Activated CD8-positive, alpha-beta T cell treated with anti-CD3 and anti-CD28 coated beads for 36 hours (primary cell): ENCODE measurements around the gene CEP295NL. TPM values are rescaled to one million over a fixed set of nuclear protein-coding genes. Genes with fewer than 3 reads are reported as not detected.

Source experiments
- ATAC-seq: fragments of 200-7000 bp; cut with Tn5 transposase; one replicate; pipeline ENCODE4 v1.10.0; 2021; ENCODE audit warnings: mild to moderate bottlenecking, moderate library complexity
- CTCF ChIA-PET: fragments of 350-600 bp; sonication (Branson Sonifier 250); formaldehyde crosslinking; loops from one replicate; lab custom pipeline; 2021; ENCODE audit warnings: antibody characterized with exemption; lab: Charles Lee
- POLR2A ChIA-PET: fragments of 350-600 bp; sonication (Branson Sonifier 250); formaldehyde crosslinking; loops from one replicate; lab custom pipeline; 2021; ENCODE audit warnings: antibody characterized with exemption; lab: Charles Lee
- DNase-seq: peaks from one replicate; pipeline ENCODE4 v3.0.0-alpha.2; 2020
- H3K27ac Mint-ChIP-seq: one replicate; pipeline ENCODE4 v1.8.0; 2021; ENCODE audit warnings: mild to moderate bottlenecking, mixed read lengths
- H3K27me3 Mint-ChIP-seq: one replicate; pipeline ENCODE4 v1.8.0; 2021; ENCODE audit warnings: mixed read lengths
- H3K36me3 Mint-ChIP-seq: one replicate; pipeline ENCODE4 v1.8.0; 2021; ENCODE audit warnings: low read depth, mixed read lengths
- H3K4me1 Mint-ChIP-seq: one replicate; pipeline ENCODE4 v1.8.0; 2021; ENCODE audit warnings: low read depth, mixed read lengths
- H3K4me3 Mint-ChIP-seq: one replicate; pipeline ENCODE4 v1.8.0; 2021; ENCODE audit warnings: mild to moderate bottlenecking, moderate library complexity, mixed read lengths
- H3K9me3 Mint-ChIP-seq: one replicate; pipeline ENCODE4 v1.8.0; 2021; ENCODE audit warnings: mixed read lengths
- intact Hi-C: fragments of 100-400 bp; cut with micrococcal nuclease; formaldehyde crosslinking; loops from one replicate; pipeline ENCODE4 v1.10.0; 2022
- total RNA-seq, 2 experiments: library from RNA; stranded (reverse); gene quantifications; one replicate each; pipeline ENCODE4 v1.2.3, GENCODE V29; 2021
- TF ChIP-seq, protein P1 (sequence below): fragments of 200-600 bp; IDR thresholded peaks from one replicate; pipeline ENCODE4 v1.8.0; 2022; ENCODE audit warnings: antibody characterized with exemption, mild to moderate bottlenecking

CEP295NL gene
- total RNA-seq, 2 experiments from 2014 or later: 0.18 TPM; not detected in 1

DNA sequence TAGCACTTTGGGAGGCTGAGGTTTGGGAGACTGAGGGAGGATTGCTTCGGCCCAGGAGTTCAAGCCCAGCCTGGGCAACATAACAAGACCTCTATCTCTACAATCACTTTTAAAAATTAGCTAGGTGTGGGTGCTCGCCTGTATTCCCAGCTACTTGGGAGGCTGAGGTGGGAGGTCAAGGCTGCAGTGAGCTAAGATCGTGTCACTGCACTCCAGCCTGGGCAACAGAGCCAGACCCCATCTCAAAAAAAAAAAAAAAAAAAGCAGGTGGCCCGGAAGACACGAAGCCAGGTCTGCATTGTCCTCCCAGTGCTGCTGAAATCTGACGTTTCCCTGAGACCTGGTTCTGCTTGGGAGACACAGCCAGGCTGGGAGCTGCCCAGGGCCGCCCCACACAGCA, 41.0 kb upstream of the CEP295NL start:
- TF ChIP-seq, protein P1, sequence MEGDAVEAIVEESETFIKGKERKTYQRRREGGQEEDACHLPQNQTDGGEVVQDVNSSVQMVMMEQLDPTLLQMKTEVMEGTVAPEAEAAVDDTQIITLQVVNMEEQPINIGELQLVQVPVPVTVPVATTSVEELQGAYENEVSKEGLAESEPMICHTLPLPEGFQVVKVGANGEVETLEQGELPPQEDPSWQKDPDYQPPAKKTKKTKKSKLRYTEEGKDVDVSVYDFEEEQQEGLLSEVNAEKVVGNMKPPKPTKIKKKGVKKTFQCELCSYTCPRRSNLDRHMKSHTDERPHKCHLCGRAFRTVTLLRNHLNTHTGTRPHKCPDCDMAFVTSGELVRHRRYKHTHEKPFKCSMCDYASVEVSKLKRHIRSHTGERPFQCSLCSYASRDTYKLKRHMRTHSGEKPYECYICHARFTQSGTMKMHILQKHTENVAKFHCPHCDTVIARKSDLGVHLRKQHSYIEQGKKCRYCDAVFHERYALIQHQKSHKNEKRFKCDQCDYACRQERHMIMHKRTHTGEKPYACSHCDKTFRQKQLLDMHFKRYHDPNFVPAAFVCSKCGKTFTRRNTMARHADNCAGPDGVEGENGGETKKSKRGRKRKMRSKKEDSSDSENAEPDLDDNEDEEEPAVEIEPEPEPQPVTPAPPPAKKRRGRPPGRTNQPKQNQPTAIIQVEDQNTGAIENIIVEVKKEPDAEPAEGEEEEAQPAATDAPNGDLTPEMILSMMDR: no peak
- no peaks in the 10 kb centered on the region for H3K9me3 Mint-ChIP-seq
- no peaks in the 10 kb centered on the region for H3K27me3 Mint-ChIP-seq
- intact Hi-C loops: no loop called here
- ATAC-seq: no peak
- no peaks in the 10 kb centered on the region for H3K4me1 Mint-ChIP-seq
- no peaks in the 10 kb centered on the region for H3K36me3 Mint-ChIP-seq
- no peak for DNase-seq
- ChIA-PET CTCF (interaction anchor here (1.1 to 2.4 kb wide), 3 partner anchors 27 to 121 kb away, joined by 3 to 10 read pairs (median 3); no protein-coding TSS in a partner anchor), POLR2A (no interaction called here)
- H3K4me3 Mint-ChIP-seq: no peak overlapping the region
- H3K27ac Mint-ChIP-seq: no peak overlapping the region

DNA sequence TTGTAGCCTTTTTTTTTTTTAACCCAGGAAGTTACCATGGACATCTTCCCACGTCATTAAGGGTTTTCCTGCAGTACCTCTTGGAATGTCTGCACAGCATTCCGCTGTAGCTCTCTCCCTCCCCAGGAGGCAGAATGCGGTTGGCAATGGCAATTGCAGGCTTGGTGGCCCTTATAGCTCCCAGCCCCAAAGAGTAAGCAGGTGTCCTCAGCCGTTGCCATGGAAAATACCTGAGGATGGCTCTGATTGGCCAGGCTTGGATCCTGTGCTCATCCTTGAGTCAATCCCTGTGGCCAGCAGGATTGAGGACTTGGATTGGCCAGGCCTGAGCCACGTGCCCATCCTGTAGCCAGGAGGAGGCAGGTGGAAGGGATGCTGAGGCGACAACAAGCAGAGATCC, 37.7 kb upstream of the CEP295NL start:
- Mint-ChIP-seq H3K36me3 (no peaks in the 10 kb centered on the region), H3K27me3 (no peaks in the 10 kb centered on the region), H3K27ac (no peak overlapping the region), H3K9me3 (no peaks in the 10 kb centered on the region), H3K4me3 (no peak overlapping the region), H3K4me1 (no peaks in the 10 kb centered on the region)
- intact Hi-C loops: no loop called here
- CTCF ChIA-PET: interaction anchor here (1.1 kb wide), 1 partner anchor 17 kb away, joined by 3 read pairs; no protein-coding TSS in a partner anchor
- no peak for ATAC-seq
- DNase-seq: no peak
- TF ChIP-seq, protein P1: no peak
- POLR2A ChIA-PET: interaction anchor here (1.0 kb wide), 1 partner anchor 10 kb away, joined by 5 read pairs; no protein-coding TSS in a partner anchor

DNA sequence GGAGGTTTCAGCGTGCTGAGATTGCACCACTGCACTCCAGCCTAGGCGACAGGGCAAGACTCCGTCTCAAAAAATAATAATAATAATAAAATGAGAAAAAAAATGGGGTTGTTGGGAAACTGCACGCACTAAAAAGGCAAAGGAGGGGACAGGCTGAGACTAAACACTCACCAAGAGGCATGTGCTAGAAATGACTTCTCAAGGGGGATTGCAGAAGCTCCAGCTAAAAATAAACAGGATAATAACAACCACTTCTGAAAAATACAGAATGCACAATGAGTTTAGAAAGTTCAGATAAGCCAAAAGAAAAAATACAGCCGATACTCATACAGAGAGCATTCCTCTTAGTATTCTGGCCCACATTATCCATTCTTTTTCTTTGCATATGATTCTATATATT, 37.3 kb upstream of the CEP295NL start:
- Mint-ChIP-seq H3K27me3 (no peaks in the 10 kb centered on the region), H3K4me1 (no peaks in the 10 kb centered on the region), H3K36me3 (no peaks in the 10 kb centered on the region), H3K4me3 (no peak overlapping the region), H3K27ac (no peak overlapping the region), H3K9me3 (no peaks in the 10 kb centered on the region)
- POLR2A ChIA-PET: no interaction called here
- CTCF ChIA-PET: interaction anchor here (1.1 kb wide), 1 partner anchor 16 kb away, joined by 3 read pairs; no protein-coding TSS in a partner anchor
- DNase-seq (no peak), ATAC-seq (no peak)
- intact Hi-C loops: no loop called here
- TF ChIP-seq, protein P1: no peak

DNA sequence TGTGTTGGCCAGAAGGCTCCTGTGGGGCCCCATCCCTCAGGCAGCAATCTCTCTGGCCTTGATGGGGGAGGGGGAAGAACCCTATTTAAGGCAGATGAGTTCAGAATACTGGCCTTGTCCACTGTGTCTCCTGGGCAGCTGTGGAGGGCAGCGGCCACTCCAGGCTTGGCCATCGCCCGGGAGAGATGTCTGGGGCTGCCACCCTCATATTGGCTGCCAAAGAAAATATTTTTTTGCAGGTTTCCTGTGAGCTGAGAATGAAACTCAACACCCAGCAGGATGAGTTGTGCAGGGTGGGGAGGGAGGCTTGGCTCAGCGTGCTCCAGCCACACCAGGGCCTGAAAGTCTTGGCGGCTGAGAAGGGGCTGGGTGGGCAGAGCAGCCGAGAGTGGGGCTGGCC, 36.6 kb upstream of the CEP295NL start:
- TF ChIP-seq, protein P1: no peak
- Mint-ChIP-seq H3K27ac (no peak overlapping the region), H3K27me3 (no peaks in the 10 kb centered on the region), H3K4me3 (no peak overlapping the region), H3K4me1 (no peaks in the 10 kb centered on the region), H3K9me3 (no peaks in the 10 kb centered on the region), H3K36me3 (no peaks in the 10 kb centered on the region)
- no peak for ATAC-seq
- DNase-seq: no peak
- CTCF ChIA-PET: interaction anchor here (1.1 kb wide), 1 partner anchor 15 kb away, joined by 3 read pairs; no protein-coding TSS in a partner anchor
- POLR2A ChIA-PET: no interaction called here
- intact Hi-C loops: no loop called here

DNA sequence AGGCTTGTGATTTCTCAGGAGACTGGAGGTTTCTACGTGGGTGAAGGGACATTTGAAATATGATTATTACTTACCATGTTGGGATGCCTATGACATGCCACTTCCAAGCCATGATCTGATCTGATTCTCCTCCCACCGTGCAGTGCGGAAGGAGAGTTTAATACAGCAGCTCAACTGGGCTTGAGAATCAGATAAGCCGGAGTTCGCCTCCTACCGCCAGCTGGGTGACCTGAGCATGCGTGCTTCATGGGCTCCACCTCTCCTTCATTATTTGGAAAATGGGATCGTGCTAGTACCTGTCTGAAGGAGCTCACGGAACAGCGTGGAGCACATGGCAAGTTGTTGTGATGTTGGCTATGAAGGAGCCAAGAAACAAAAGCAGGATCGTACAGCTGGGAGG, 34.6 kb upstream of the CEP295NL start:
- TF ChIP-seq, protein P1: no peak
- CTCF ChIA-PET: no interaction called here
- Mint-ChIP-seq H3K9me3 (no peaks in the 10 kb centered on the region), H3K27me3 (no peaks in the 10 kb centered on the region), H3K4me1 (peaks cover 7% of the 10 kb centered on the region), H3K27ac (no peak overlapping the region), H3K36me3 (no peaks in the 10 kb centered on the region), H3K4me3 (no peak overlapping the region)
- intact Hi-C loops: no loop called here
- no peak for ATAC-seq
- DNase-seq: no peak
- POLR2A ChIA-PET: no interaction called here
